Stimulated activated CD4-positive, alpha-beta T cell treated with anti-CD3 and anti-CD28 coated beads, TNF-alpha, amount 100 ng/mL, for 24 hours (primary cell): ENCODE results near the gene ITPR3.
"Not testable (repeated sequence)": the region's sequence is repeated elsewhere in the genome, so short reads cannot be mapped to it uniquely, and the experiment has no call there.

Experiments used
- DNase-seq, 3 experiments: peaks; one replicate each; pipeline ENCODE4 v3.0.0-alpha.2; 2020; ENCODE audit warnings: low read depth in 3 of 3

Gene ITPR3

DNA sequence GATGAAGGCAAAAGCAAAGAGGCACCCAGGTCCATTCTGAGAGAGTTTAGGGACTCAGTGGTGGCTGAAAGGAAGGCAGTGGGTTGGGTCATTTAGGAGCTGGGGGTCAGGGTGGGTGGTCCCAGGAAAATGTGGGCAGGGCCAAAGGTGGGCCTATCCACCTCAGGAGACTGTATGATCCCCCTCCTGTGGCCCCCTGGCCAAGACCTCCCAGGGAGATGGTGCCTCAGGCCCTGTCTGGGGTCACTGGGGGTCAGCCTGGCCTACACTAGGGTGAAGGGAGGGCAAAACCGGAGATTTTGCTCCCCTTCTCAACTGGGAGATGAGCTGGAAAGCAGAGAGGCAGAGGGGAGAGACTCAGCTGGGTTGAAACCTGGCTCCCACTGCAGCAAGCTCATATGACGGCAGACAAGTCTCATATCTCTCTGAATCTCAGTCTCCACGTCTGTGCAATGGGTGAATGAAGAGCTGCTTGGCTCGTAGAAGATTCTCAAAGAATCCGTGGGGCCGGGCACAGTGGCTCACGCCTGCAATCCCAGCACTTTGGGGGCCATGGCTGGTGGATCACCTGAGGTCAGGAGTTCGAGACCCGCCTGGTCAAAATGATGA is 29.6 kb upstream of the ITPR3 start:
- no peak for DNase-seq

DNA sequence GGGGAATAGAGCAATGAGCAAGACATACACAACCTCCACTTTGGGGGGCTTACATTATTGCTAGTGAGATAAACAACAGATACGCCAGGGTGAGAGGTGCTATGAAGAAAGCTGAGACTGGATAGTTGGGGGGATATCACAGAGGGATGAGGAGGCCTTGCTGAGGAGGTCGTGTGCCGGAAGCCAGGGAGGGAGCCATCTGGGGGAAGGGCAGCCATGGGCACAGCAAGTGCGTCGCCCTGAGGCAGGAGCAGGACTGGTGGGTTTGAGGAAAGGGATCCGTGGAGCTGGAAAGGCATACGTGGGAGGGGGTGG is 28.9 kb upstream of the ITPR3 start:
- DNase-seq: no peak

DNA sequence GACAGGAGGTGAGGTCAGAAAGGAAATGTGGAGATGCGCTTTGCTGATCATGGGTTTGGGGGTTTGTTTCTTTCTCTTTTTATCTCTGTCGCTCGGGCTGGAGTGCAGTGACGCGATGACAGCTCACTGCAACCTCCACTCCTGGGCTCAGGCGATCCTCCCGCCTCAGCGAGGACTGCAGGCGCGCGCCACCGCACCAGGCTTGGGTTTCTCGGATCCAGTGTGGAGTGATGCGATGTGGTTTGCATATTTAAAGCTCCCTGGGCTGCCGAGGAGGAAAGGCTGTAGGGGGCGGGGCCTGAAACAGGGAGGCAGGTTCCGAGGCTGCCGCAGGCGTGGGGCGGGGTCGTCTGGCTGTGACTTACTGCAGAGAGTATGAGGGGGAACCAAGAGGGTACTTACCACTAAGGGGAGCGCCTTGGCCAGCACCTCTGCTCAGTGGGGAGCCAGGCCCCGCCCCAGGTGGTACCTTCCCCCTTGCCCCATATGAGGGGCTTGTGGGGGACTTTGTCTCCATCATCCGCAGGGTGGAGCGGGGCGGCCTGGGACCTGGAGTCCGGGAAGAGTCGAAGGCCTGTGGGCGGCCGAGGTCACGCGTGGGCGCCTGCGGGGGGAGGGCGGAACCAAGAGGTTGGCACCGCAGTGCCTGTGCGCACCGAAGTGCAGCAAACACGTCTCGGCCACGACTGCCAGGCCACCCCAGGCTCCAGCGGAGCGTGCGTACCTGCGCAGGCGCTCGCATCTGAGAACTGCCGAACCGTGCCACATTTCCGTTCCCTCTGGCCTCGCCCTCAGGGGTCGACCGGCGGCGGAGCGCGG is 28.3 kb upstream of the ITPR3 start:
- DNase-seq: no peak

DNA sequence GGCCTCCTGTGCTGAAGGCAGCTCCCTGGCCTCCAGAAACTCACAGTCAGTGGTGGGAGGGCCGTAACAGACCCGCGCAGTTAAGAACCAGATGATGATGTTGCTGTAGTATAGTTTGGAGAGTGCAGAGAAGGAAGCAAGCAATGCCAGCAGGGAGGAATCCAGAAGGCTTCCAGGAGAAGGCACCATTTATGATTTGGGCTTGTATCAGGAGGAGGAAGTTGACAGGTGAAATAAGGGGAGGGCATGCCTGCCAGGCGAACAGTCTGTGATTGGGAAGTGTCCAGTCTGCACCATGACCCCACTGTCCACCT is 27.8 kb upstream of the ITPR3 start:
- DNase-seq: no peak

DNA sequence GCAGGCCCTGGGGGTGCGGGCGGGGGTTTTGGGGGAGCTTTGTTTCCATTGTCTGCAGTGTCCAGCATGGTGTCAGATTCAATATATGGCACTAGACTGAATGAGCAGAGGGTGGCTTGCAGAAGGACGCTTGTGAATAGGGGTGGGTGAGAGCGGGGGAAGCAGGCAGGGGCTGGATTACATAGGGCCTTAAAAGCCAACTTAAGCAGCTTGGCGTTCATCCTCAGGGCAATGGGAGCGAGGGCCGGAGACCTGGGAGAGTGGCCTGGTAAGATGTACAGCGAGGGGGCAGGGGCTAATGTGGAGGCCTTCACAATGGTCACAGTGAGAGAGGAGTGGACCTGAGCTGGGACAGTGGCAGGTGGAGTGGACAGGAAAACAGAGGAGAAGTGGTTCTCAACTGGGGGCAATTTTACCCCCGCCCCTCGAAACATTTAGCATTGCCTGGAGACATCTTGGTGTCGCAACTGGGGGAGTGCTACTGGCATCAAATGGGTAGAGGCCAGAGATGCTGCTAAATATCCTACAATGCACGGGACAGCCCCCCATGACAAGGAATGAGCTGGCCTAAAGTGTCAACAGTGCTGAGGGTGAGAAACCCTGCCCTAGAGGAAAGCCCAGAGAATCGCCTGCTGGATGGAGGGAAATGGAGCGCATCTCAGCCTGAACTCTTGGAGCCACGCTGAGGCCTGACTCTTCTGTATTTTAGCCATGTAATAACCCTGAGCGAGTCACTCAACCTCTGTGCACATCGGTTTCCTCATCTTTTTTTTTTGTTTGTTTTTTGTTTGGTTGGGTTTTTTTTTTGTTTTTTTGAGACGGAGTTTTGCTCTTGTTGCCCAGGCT is 25.9 kb upstream of the ITPR3 start:
- no peak for DNase-seq

DNA sequence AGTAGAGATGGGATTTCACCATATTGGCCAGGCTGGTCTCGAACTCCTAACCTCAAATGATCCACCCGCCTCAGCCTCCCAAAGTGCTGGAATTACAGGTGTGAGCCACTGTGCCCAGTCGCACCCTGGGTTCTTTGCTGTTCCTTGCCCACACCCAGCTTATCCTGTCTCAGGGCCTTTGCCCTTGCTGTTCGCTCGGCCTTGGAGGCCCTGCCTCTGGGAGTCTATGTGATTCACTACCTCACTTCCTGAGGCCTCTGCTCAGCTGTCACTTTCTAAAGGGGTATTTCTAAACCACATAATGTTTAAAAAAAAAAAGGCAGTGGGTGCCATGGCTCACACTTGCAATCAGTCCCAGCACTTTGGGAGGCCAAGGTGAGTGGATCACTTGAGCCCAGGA is 24.2 kb upstream of the ITPR3 start:
- not testable (repeated sequence) for DNase-seq

DNA sequence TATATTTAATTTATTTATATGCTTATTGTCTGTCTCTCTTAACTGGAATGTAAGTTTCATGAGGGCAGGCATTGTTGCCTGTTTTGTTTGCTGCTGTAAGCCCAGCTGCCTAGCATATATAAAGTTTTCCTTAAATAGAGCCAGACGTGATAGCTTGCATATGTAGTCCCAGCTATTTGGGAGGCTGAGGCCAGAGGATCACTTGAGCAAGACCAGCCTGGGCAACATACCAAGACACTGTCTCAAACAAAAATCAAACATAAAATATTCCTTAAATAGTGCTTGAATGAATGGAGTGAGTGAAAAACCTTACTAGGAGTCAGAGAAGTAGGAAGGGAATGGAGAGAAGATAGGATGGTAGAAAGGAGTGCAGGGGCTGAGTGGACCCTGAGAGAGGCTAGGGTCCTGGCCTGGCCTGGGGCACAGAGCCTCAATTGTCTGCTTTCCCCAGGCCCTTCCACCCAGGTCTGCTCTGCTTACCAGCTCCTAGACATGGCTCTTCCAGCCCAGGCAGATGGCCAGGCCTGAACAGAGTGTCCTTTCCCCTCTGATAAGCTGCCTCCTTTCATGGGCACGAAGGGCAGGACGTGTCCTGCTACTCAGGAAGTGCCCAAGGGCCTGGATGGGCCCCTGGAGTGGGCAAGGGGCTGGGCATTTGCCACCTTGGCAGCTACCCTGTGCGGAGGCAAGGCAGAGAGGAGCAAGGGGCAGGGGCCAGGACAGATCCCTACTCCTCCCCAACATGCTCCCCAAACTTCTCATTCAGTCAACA is 23.4 kb upstream of the ITPR3 start:
- DNase-seq: no peak

DNA sequence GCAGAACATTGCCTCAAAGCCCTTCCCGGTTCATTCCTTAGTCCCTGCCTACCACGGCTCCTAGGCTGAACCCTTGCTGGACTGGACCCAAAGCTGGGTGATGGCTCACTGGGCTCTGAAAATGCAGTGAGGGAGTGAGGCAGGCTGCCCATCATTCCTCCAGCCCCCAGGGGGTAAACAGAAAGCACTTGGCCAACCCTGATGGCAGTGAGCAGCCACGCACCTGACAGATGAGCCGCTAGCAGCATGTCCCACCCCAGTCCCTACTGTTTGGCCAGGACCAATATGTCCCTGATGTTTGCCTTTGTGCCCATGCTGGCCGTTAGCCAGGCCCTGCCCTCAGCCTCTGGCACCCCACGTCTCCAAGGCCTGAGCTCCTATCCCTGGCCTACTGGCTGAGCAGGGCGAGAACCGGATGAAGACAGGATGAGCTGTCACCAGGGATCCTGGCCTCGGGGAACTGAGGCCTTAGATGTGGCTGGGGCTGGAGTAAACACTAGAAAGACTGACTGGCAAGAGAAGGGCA is 21.6 kb upstream of the ITPR3 start:
- no peak for DNase-seq

DNA sequence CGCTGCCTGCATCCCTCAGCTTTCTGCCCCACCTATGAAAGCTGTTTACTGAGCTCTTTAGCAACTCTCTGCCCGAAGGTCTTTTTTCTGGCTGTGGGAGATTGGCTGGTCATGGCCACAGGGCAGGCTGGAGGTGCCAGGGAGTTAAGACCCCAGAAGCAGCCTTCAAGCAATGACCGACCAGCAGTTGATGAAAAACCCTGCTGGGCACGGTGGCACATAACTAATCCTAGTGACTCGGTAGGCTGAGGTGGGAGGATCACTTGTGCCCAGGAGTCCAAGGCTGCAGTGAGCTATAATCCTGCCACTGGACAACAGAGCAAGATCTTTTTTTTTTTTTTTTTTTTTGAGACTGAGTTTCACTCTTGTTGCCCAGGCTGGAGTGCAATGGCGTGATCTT is 20.4 kb upstream of the ITPR3 start:
- DNase-seq: no peak

DNA sequence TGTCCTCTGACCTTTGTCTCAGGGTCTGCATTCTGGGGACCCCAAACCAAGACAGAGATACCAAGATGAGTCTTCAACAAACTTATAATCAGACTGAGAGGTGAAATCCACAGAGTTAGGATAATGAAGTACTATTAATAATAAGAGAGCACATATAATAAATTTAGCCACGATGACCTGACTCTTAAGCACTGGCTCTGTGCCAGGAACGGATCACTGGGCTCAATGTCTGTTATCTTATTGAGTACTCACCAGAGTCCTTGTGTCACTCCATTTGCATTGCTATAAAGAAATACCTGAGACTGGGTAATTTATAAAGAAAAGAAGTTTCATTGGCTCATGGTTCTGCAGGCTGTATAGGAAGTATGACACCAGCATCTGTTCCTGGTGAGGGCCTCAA is 18.9 kb upstream of the ITPR3 start:
- no peak for DNase-seq

DNA sequence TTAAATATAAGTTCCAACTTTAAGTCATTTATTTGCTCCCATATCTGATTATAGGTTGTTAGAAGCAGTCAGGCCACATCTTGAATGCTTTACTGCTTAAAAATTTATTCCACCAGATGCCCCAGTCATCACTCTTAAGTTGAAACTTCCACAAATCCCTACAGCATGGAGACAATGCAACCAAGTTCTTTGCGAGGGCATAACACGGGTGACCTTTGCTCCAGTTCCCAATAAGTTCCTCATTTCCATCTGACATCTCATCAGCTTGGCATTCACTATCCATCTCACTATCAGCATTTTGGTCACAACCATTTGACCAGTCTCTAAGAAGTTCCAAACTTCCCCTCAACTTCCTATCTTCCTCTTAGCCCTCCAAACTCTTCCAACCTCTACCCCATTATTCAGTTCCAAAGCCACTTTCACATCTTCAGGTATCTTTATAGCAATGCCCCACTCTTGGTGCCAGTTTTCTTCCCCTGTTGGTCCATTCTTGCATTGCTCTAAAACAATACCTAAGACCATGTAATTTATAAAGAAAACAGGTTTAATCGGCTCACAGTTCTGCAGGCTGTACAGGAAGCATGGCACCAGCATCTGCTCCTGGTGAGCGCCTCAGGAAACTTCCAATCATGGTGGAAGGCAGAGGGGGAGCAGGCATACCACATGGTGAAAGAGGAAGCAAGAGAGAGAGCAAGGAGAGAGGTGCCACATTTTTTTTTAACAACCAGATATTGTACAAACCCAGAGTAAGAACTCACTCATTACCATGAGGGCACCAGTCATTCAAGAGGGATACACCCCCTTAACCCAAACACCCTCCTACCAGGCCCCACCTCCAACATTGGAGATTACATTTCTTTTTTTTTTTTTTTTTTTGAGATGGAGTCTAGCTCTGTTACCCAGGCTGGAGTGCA is 15.9 kb upstream of the ITPR3 start:
- DNase-seq: no peak

DNA sequence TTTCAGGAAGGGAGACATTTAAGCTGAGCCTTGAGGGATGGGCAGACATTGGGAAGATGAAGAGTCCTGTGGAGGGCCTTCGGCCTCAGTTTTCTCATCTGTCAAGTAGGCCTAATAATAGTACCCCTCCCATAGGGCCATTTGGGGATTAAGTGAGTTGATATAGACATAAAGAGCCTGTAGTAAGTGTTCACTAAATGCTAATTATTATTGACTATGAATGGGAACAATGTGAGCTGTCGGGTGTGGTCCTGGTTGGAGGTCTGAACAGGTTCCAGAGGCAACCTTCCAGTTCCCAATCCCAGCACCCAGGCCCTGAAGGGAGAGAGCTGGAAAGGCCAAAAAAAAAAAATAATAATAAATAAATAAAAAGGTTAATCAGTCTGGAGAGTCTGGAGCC is 14.5 kb upstream of the ITPR3 start:
- no peak for DNase-seq

DNA sequence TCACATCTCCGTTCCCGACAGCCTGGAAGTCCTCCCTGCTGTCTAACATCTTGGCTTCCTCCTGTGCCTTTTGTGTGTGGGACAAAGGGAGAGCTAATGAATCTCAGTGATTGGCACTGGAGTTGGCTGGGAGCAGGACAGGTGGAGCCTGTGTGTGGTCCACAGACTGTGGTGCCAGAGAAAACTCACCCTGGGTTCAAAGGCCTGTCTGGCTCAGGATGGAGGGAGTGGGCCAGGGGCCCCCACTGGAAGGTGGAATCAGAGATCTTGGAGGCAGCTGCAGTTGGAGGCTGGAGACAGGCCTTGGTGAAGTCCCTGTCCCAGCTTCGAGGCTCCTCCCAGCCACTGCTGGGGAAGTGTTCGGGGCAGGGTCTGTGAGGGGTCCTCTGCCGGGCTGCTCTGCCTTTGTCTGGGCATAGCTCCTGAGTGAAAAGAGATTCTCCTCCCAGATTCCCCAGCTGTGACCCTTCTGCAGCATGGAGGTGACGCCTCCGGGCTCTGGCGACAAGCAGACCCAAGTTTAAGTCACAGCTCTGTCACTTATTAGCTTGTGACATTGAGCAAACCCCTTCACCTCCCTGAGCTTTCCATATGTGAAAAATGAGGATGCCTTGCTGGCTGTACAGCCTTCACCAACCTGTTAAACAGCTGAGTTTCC is 13.9 kb upstream of the ITPR3 start:
- DNase-seq: no peak

DNA sequence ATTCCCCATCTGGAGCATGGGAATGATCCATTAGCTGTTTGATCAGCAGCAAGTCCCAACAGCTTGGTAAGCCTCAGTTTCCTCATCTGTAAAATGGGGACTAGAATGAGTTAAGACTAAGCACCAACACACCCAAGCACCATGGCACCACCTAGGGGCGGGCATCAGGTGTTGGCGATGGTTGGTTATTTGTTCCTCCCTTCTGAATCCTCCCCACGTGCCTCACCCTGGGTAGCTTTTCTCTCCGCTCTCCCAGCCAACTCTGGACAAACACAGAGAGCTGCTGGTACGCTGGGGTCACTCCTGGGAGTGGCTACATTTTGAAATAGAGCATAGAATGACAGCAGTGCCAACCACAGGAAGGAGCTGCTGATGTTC is 13.3 kb upstream of the ITPR3 start:
- DNase-seq: peak in 1 of 3 experiments; percentile 27

DNA sequence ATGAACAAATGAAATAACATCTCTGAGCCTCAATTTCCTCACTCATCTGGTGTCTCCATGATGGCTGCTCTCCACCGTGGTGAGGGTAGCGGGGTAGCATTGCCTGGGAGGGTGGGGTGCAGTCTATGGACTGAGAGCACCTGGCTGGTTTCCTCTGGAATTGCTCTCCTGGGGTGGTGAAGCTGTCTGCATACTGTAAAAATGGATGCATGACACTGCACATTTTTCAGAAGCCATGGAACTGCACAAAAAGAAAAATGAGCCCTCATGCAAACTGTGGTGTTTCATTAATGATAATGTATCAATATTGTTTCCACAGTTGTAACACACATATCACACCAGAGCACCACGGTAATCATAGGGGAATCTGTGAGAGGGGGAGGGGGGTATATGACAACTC is 12.1 kb upstream of the ITPR3 start:
- no peak for DNase-seq

DNA sequence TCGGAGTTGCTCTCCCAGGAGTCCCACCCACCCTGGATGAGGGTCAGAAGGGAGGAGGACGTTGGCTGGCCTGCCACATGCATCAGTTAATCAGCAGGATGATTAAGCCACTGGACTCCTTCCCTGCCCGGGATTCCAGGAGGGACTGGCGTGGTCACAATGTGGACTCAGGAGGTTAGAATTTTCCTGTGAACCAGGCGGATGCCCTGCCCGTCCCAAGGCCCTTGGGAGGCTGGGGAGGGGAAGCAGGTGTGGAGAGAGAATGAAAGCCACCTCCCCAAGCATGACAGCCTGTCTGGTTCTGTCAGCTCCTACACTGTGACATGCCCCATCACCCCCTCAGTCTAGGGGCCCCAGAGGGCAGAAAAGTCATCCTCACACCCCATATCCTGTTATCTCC is 11.6 kb upstream of the ITPR3 start:
- DNase-seq: no peak

DNA sequence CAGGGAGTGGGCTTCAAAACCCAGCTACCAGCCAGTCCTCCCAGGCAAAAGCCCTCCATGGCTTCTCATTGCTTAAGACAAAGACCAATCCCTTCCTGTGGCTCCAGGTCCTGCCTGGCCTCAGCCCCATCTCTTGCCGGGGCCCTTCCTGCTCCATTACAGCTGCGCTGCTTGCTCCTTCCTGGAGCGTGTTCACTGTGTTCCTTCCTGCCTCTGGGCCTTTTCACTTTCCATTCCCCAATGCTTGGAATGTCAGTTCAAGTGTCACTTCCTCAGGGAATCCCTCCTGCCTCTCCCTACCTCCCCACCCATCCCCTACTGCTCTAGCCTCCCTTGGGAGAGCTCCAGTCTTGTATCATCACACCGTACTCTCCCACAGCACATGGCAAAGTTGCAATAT is 11.1 kb upstream of the ITPR3 start:
- no peak for DNase-seq

DNA sequence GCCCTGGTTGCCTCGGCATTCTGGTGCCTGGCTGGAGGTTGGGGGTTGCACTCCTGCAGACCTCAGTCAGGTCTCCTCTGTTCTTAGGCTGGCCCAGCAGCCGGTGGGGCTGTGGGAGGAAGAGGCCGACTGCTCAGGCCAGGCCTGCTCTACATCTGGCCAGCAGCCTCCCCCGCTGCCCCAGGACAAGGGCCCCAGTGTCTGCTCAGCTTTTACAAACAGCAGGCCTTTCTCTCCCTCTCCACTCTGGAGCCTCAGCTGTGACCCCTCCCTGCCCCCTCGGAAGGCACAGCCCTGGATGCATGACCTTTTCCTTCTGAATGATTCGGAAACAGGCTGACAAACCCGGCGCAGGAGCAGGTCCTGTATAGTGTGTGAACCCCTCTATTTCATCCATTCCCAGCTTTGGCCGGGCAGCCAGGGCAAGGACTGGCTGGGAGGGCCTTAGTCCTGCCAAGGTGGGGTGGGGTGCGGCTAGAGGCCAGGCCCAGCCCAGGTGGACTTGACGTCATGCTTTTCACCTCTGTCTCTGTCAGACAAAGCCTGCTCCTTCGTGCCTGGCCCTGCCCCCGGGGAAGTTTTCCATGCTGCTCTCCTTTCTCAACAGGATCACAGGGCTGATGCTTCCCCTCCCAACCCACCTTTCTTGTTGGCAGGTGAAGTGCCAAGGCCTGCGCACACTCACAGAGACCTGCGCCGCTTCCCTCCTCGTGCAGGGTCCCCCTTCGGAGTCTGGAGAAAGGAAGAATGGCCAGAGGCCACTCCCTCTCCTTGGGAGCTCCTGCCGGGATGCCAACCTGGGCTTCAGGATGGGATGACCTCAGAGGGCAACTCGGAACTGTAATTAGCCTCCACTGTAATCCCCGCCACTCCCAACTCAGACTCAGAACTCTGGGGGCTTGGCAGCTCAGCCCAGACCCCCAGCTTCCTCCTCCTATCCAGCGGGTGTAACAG is 10.1 kb upstream of the ITPR3 start:
- DNase-seq: no peak

DNA sequence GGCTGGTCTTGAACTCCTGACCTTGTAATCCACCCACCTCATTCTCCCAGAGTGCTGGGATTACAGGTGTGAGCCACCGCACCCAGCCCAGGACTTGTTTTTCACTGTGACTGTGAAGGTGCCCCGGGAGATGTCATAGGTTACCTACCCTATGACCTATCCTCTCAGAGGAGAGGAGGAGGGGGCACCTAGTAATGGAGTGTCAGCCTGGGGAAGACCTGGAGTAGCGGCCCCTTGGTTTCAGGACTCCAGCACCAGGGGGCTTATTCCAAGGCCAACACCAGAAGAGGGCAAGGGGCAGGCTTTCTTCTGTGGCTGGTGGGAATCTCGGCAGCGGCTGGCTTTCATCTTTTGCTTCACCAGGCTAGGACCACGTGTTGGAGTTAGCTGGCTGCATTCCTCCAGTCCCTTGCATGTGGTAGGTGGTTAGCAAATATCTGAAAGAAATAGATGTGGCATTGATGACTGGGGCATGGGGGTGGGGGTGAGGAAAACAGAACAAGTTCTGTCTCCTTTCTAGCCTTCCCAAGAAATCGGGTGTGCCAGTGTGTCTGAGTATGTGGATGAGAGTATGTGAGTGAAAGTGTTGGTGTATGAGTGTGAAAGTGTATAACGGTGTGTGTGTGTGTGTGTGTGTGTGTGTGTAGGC is 7.9 kb upstream of the ITPR3 start:
- DNase-seq: no peak
